ENCODE results near the gene TRAPPC2L.
A peak's percentile ranks its signal among the peaks of the same experiment; 100 is the strongest.
"Not testable (repeated sequence)": the region's sequence is repeated elsewhere in the genome, so short reads cannot be mapped to it uniquely, and the experiment has no call there.

The TRAPPC2L gene

DNA sequence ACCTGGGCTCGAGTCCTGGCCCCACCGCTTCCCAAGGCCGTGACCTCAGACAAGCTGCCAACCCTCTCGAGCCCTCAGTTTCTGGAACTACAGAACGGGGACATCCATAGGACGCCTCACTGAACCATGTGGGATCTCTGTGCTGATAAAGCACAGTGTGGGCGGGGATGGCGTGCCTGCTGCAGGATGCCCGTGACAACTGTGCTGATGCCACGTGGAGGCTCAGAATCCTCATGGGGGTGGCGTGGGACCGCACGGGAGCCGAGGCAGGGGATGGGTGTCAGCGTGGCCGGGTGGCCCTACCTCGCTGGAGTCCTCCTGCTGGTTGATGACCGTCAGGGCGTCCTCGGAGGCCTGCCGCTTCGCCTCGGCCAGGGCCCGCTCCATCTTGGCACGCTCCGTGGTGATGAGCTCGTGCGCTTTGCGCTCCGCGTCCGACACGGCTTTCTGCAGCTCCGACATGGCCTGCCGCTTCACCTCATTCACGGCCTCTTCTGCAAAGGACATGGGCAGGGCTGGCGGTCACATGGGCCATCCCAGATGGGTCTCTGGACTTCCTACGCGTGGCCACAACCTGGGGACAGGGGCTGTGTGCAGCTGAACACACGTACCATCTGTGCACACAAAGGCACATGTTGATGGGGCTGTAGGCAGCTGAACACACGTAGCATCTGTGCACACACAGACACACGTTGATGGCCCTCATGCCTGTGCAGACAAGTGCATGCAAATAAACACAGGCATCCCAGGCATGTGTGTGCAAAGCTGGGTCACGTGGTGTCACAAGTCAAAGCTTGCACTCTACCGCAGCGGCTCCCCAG is 22.2 kb downstream of the TRAPPC2L start:
- DNase-seq = no peak

DNA sequence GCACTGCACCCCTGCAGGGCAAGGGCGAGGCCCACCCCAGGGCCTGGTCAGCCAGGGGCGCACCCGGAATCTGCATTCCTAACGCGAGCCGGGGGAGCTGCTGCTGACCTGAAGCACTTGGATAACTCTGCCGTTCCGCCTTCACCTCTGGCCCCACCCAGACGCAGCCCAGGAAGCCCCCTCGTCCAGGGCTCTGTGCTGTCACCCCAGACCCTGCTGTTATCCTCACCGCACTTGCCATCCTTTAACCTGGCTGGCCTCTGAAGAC is 22.8 kb downstream of the TRAPPC2L start:
- no peak for DNase-seq

GRCh38 chr16:88880226-88881006 is 23.5 kb downstream of the TRAPPC2L start:
- no peak for DNase-seq

- DNase-seq = no peak
These were observed 24.2 kb downstream of the TRAPPC2L start for GRCh38 chr16:88881007-88881615.

DNA sequence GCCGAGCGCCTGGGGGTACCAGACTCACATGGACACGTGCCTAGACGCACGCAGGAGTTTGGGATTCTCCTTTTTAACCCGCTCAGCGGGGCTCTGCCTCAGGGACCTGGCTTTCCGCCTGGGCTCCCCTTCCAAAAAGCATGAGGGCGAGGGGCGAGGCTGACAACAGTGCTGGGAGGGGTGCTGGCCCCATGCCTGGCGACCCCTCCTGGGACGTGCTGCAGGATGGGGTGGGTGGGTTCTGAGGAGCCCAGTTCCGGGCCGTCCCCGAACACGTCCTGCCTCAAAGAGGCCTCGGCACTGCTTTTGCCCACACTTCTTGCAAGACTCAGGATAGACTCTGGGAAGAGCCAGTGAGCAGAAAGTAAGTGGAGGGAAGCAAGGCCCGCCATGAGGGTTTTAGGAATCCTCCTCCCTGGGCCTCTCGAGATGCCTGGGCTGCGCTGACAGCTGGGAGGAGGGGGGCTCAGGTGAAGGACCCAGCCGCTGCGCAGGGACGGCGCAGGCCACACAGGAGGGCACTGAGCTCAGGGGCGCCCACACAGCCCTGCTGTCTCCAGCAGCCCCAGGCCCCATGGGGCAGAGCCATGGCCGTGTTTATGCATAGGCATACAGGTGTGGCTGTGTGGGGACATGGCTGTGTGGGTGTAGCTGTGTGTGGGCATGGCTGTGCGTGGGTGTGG is 24.9 kb downstream of the TRAPPC2L start:
- no peak for DNase-seq

DNA sequence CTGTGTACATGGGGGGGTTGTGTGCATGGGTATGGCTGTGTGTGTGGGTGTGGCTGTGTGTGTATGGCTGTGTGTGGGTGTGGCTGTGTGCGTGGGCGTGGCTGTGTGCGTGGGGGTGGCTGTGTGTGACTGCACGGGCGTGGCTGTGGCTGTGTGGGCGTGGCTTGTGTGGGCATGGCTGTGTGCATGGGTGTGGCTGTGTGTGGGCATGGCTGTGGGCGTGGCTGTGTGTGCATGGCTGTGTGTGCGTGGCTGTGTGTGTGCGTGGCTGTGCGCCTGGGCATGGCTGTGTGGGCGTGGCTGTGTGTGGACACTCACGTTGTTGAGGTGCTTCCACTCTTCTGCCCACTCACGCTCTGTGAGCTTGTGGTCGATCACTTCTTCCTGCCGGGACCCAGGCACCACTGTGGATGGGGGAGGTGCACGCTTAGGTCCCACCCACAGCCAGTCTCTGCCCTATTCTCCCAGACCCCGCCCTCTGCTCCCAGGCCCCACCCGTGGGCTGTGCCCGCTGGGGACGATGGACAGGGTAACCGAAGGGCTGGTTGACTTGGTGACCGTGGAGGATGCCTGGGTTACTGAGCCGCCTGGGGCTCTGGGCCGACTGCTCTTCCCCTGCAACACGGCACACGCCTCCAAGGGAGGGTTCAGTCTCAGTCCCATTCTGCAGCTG is 25.6 kb downstream of the TRAPPC2L start:
- no peak for DNase-seq

DNA sequence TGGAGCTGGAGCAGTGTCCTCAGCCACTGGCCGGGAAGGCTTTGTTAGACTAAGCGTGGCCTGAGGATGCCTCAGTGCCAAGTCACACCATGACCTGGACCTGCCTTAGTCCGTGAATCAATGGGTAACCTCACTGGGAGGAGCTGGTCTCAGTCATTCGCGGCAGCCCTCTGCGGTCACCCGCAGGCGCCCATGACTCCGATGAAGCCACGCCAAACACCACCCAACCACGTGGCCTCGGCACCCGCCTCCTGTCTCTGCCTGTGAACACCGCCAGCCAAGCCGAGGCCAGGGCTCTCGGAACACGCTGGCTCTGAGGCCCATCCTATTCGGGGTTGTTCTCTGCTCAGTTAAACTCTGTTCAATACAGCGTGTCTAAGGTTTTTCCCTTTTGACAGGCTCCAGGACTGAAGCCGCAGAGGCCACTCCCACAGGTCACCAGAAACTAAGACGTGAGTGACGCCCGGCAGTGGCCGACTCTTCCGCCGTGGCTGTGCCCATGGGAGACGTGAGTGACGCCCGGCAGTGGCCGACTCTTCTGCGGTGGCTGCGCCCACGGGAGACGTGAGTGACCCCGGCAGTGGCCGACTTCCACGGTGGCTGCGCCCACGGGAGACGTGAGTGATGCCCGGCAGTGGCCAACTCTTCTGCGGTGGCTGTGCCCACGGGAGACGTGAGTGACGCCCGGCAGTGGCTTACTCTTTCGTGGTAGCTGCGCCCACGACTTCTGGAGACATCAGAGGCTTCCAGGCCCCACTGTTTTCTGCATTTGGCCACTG is 26.4 kb downstream of the TRAPPC2L start:
- no peak for DNase-seq

DNA sequence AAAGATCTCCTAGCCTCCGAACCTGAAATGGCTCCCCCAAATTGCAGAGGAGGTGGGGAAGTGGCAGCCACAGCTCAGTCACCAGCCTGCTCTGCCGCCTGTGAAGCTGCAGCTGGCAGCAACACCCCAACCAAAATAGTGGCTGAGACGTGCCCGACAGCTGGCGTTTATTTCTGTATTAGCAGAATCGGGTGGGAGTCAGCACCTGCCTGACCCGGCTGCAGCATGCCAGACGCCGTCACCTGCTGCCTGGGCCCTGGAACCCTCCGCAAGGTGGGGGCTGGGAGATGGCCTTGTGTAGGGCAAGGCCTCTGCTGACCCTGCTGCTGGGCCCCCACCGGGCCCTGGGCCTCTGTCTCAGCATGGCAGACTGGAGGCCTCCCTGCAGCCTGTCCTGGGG is 27.0 kb downstream of the TRAPPC2L start:
- peak; percentile 63 for DNase-seq

DNA sequence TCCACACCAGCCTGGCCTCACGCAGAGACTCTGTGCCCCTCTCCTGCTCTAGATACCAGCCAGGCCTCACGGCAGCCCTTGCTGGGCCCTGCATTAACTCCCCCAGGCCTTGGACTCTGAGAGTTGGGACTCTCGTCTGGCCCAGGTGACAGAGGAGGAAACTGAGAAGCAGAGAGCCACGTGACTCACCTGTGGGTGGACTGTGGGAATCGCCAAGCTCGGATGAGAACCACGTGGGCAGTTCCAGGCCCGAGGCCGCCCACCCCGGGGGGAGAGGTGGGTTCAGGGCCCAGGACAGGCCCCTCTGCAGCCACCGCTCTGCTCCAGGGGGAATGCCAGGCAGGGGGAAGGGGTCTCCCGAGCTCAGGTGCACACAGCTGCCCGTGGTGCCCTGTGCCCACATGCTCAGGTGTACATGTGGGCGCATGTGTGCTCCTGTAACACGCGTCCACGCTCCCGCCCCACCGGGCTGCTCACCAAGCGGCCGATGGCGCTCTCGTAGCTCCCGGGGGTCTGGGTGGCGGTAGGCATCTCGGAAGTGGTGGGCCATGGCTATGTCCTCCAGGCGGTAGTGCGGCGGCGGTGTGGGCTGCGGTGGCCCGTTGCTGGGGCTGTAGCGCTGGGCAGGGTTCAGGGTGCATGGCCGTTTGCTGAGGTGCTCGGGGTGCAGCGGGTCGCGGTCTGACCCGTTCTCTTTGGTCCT is 27.8 kb downstream of the TRAPPC2L start:
- DNase-seq = no peak

DNA sequence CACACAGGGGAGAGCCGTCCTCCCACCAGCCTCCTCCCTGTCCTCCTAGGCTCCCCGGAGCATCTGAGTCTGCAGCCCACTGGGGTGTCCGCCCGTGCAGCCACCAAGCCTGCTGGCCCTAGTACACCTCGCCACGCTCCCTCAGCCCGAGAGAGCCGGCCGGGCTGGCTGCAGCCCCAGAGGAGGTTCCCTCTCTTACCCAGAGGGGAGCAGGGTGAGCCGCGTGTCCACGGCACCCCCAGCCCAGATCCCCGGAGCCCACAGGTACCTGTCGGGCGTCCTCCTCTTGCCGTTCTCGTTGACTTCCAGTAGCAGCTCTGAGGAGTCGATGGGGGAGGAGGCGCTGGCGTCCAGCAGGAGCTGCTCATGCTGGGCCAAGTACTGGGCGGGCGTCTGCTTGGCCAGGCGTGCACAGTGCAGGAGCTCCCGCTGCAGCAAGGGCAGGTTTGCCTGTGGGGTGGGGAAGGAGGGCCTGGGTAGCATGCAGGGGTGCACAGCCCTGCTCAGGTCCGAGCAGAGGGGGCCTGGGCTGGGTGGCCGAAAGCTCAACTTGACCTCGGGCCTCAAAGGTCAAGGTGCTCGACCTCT is 28.9 kb downstream of the TRAPPC2L start:
- DNase-seq = no peak

DNA sequence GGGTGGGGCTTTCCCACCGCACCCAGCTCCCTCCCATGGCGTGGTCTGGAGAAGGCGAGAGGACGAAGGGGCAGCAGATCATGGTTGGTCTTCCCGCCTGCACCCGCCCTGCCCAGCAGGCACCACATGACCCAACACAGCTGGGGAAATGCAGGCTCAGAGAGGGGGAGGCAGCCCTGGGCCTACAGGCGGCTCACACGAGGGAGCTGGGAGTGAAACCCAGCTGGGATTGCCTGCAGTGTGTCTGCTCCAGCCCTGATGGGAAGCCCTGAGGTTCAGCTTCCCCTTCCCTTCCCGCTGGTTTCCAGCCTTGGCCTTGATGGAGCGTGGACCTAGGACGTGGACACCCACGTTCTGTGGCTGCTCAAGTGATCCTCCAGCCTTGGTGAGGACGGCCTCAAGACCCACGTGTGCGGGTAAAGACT is 29.5 kb downstream of the TRAPPC2L start:
- DNase-seq = no peak

- DNase-seq = peak; percentile 91
These were observed 30.1 kb downstream of the TRAPPC2L start for GRCh38 chr16:88886845-88887521.

GRCh38 chr16:88888057-88888456 is 31.1 kb downstream of the TRAPPC2L start:
- DNase-seq = no peak

DNA sequence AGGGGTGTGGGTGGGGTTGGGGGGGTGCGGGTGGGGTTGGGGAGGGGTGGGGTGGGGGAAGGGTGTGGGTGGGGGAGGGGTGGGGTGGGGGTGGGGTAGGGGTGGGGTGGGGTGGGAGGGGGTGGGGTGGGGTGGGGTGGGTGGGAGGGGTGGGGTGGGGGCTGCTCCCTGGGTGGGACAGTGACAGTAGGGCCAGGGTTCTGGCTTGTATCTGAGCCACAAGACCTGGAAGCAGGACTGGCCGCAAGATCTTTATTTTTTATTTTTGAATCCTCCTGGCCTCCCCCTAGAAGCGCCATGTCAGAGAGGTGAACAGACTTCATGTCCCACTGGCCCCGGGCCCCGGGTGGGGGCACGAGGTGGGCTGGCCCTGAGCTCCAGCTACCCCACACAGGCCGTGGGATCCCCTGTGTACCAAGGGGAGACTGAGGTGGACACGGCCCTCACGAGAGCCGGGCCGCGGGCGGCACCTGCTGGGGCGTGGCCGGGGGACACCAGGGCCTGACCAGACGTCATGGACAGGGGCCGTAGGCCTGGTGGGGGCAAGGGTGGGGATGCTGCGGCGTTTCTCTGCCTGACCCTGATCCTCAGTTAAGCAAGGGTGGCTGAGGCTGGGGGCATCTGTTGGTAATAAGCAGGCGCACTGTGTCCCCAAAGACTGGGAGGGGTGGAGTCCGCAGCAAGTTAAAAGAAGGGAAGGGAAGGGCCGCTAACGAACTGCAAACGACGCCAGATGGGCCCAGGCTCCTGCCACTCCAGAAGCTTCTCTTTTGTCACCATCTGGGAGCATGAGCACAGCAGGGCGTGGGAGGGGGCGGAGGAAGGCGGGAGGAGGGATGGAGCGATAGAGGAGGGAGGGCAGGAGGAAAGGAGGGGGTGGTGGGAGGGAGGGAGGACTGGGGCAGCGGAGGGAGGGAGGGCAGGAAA is 31.8 kb downstream of the TRAPPC2L start:
- DNase-seq = no peak

DNA sequence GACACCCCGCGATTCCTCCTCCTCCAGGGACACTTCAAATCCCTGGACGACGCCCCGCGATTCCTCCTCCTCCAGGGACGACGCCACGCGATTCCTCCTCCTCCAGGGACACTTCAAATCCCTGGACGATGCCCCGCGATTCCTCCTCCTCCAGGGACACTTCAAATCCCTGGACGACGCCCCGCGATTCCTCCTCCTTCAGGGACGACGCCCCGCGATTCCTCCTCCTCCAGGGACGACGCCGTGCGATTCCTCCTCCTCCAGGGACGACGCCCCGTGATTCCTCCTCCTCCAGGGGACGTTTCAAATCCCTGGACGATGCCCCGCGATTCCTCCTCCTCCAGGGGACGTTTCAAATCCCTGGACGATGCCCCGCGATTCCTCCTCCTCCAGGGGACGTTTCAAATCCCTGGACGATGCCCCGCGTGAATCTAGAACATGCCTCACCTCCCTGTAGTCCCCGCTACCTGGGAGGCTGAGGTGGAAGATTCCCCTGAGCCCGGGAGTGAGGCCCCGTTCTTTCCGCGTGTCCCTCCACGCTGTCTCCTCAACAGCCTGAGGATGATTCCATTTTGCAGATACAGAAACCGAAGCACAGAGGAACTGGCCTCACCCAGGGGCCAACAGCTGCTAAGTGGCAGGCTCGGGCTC is 32.9 kb downstream of the TRAPPC2L start:
- not testable (repeated sequence) for DNase-seq

DNA sequence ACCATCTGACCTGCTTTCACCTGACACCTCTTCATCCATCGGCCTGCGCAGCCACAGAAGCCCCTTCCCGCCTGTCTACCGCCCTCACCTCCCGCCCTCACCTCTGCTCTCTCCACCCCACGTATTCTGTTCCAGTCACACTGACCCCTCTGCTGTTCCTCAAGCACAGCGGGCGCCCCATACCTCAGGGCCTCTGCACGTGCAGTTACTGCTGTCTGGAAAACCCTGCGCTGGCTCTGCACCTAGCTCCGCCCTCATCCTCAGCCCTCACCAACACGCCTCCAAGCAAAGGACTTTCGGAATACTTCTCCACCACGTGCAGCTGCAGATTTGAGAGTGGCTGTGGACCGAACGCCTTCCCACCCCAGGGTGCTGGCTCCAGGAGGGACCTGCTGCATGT is 34.2 kb downstream of the TRAPPC2L start:
- DNase-seq = no peak

DNA sequence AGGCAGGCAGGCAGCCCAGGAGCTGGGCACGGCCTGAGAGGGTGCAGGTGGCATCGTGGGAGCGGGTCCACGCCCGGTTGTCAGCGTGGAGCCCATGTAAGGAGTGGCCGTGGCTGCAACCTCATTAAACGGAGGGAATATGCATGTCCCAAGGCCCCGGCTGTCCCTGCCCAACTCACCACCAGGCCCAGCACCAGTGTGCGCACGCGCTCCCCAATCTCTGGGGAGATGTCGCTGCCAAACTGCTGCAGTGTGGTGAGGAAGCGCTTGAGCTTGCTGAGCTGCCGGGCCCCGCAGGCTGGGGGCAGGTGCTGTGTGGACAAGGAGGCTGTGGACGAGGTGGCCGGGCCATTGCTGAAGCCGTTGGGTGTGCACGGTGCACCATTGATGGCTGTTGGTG is 35.1 kb downstream of the TRAPPC2L start:
- DNase-seq = no peak

DNA sequence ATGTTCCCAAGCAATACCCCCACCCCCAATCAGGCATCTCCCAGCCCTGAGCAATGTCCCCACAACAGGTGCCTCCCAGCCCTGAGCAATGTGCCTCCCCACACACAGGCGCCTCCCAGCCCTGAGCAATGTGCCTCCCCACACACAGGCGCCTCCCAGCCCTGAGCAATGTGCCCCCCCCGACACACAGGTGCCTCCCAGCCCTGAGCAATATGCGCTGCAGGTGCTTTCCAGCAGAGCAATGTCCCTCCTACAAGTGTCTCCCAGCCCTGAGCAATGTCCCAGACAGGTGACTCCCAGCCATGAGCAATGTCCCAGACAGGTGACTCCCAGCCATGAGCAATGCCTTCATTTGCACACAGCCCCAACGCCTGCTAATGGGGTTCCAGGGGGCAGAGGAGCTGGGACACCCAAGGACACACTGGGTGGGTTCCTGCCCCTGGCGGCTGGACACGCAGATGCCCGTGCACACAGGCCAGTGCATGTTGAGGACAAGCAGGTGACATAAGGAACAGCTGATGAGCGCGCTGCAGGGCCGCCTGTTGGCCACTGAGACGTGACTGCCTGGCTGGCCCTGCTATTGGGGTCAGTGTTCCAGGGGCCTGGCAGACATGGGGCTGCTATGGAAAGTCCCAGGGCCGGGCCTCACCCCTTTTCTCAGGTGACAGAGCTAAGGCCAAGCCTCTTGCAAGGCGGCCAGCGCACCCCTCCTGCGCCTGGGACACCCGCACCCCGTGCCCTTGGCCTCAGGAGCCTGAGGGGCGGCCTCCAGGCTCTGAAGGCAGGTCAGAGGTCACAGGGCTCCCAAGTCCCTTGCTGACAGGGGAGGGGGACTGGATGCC is 36.4 kb downstream of the TRAPPC2L start:
- DNase-seq = no peak
